HG03280 (cell line): ENCODE data around the gene CASP10.
"Not testable (repeated sequence)": the region's sequence is repeated elsewhere in the genome, so short reads cannot be mapped to it uniquely, and the experiment has no call there.

Experiments used
- ATAC-seq: cut with Tn5 transposase; IDR thresholded peaks from one replicate; pipeline ENCODE4 v1.9.1; 2021; ENCODE audit warnings: mild to moderate bottlenecking, moderate library complexity; ENCODE audit not compliant: unreplicated experiment

CASP10 gene

GRCh38 chr2:201154615-201155399, 28.1 kb upstream of the CASP10 start:
- no peak for ATAC-seq

- no peak for ATAC-seq
These were observed 26.9 kb upstream of the CASP10 start for GRCh38 chr2:201156036-201156435.

GRCh38 chr2:201156640-201157039, 26.3 kb upstream of the CASP10 start:
- ATAC-seq = no peak

- no peak for ATAC-seq
These were observed 25.2 kb upstream of the CASP10 start for GRCh38 chr2:201157694-201158093.

GRCh38 chr2:201158111-201158929, 24.6 kb upstream of the CASP10 start:
- peak; percentile 89 for ATAC-seq

GRCh38 chr2:201164166-201164565, 18.8 kb upstream of the CASP10 start:
- ATAC-seq = no peak

- ATAC-seq = no peak
These were observed 15.4 kb upstream of the CASP10 start for GRCh38 chr2:201167546-201167945.

- not testable (repeated sequence) for ATAC-seq
These were observed 14.4 kb upstream of the CASP10 start for GRCh38 chr2:201168496-201168895.

GRCh38 chr2:201171259-201171814, 11.6 kb upstream of the CASP10 start:
- no peak for ATAC-seq

GRCh38 chr2:201172279-201172678, 10.7 kb upstream of the CASP10 start:
- no peak for ATAC-seq

- no peak for ATAC-seq
These were observed 8.3 kb upstream of the CASP10 start for GRCh38 chr2:201174687-201175086.

GRCh38 chr2:201176081-201176481, 6.9 kb upstream of the CASP10 start:
- no peak for ATAC-seq

- no peak for ATAC-seq
These were observed 2.9 kb upstream of the CASP10 start for GRCh38 chr2:201180010-201180409.

- ATAC-seq = no peak
These were observed 405 bp downstream of the CASP10 start for GRCh38 chr2:201183365-201183727.

- not testable (repeated sequence) for ATAC-seq
These were observed 894 bp downstream of the CASP10 start for GRCh38 chr2:201183835-201184234.

GRCh38 chr2:201184248-201184647, 1.3 kb downstream of the CASP10 start:
- not testable (repeated sequence) for ATAC-seq

GRCh38 chr2:201185863-201186262, 2.9 kb downstream of the CASP10 start:
- ATAC-seq = no peak

- ATAC-seq = no peak
These were observed 4.0 kb downstream of the CASP10 start for GRCh38 chr2:201186982-201187381.

- no peak for ATAC-seq
These were observed 5.5 kb downstream of the CASP10 start for GRCh38 chr2:201188449-201188848.

- no peak for ATAC-seq
These were observed 8.4 kb downstream of the CASP10 start for GRCh38 chr2:201191132-201191875.

GRCh38 chr2:201194097-201194496, 11.2 kb downstream of the CASP10 start:
- ATAC-seq = peak; percentile 89
